Activated CD4-positive, CD25-positive, alpha-beta regulatory T cell treated with anti-CD3 and anti-CD28 coated beads, Interleukin-2, amount 50 U/mL, for 24 hours (primary cell): ENCODE measurements around the gene TBCK.
A peak's percentile ranks its signal among the peaks of the same experiment; 100 is the strongest.
"Not testable (repeated sequence)": the region's sequence is repeated elsewhere in the genome, so short reads cannot be mapped to it uniquely, and the experiment has no call there.

Source experiments
- ATAC-seq, 2 donors: fragments of 150-1000 bp; cut with Tn5 transposase; one replicate each; pipeline ENCODE4 v1.10.0; 2021; ENCODE audit warnings: mild to moderate bottlenecking in 1 of 2, moderate library complexity in 1 of 2

TBCK gene

GRCh38 chr4:106284227-106284626, 31.8 kb downstream of the TBCK start:
- ATAC-seq: no peak

- ATAC-seq: no peak
Measured at GRCh38 chr4:106277140-106277675, 38.8 kb downstream of the TBCK start.

- no peak for ATAC-seq
Measured at GRCh38 chr4:106273831-106274230, 42.2 kb downstream of the TBCK start.

GRCh38 chr4:106270736-106271135, 45.3 kb downstream of the TBCK start:
- ATAC-seq: no peak

GRCh38 chr4:106269711-106270110, 46.3 kb downstream of the TBCK start:
- ATAC-seq: no peak

- no peak for ATAC-seq
Measured at GRCh38 chr4:106268786-106269185, 47.2 kb downstream of the TBCK start.

- ATAC-seq: no peak
Measured at GRCh38 chr4:106266201-106266600, 49.8 kb downstream of the TBCK start.

GRCh38 chr4:106264331-106264728, 51.7 kb downstream of the TBCK start:
- no peak for ATAC-seq

- no peak for ATAC-seq
Measured at GRCh38 chr4:106263594-106264330, 52.2 kb downstream of the TBCK start.

GRCh38 chr4:106261980-106262379, 54.0 kb downstream of the TBCK start:
- ATAC-seq: no peak

GRCh38 chr4:106258145-106259045, 57.6 kb downstream of the TBCK start:
- no peak for ATAC-seq

- ATAC-seq: no peak
Measured at GRCh38 chr4:106256190-106256589, 59.8 kb downstream of the TBCK start.

- ATAC-seq: no peak
Measured at GRCh38 chr4:106255195-106255594, 60.8 kb downstream of the TBCK start.

- ATAC-seq: no peak
Measured at GRCh38 chr4:106253364-106254129, 62.5 kb downstream of the TBCK start.

GRCh38 chr4:106247600-106247999, 68.4 kb downstream of the TBCK start:
- ATAC-seq: no peak

GRCh38 chr4:106246441-106246840, 69.6 kb downstream of the TBCK start:
- ATAC-seq: no peak

- no peak for ATAC-seq
Measured at GRCh38 chr4:106245176-106245575, 70.8 kb downstream of the TBCK start.

GRCh38 chr4:106240699-106241098, 75.3 kb downstream of the TBCK start:
- ATAC-seq: no peak

- ATAC-seq: peak in 1 of 2 donors; percentile 60
Measured at GRCh38 chr4:106238820-106239420, 77.1 kb downstream of the TBCK start.

- no peak for ATAC-seq
Measured at GRCh38 chr4:106231931-106232330, 84.1 kb downstream of the TBCK start.

GRCh38 chr4:106222548-106222947, 93.5 kb downstream of the TBCK start:
- no peak for ATAC-seq

- ATAC-seq: not testable (repeated sequence)
Measured at GRCh38 chr4:106213291-106213690, 102.7 kb downstream of the TBCK start.
